HepG2 (cell line): ENCODE results near the gene BBOX1. TPM values are rescaled to one million over a fixed set of nuclear protein-coding genes. Genes with fewer than 3 reads are reported as not detected.

Source experiments
- ATAC-seq: fragments of 200-7000 bp; cut with Tn5 transposase; 3 replicates; pipeline ENCODE4 v1.9.1; 2020; ENCODE audit warnings: mild to moderate bottlenecking, moderate library complexity
- BruUV-seq: library from RNA; stranded (reverse); fragments of 400-500 nt; replicated peaks from 2 replicates; lab custom pipeline; 2021; lab: Mats Ljungman, UMichigan
- CTCF ChIA-PET: fragments of 300-600 bp; formaldehyde crosslinking; extraction: SDS; loops from one replicate; lab custom pipeline; 2021; ENCODE audit warnings: low total read pairs, inconsistent platforms, low intra/inter-chr PET ratio; lab: Yijun Ruan, JAX
- POLR2A ChIA-PET: fragments of 350-600 bp; sonication (Branson Sonifier 250); formaldehyde crosslinking; loops from one replicate; lab custom pipeline; 2020; ENCODE audit warnings: antibody characterized with exemption, inconsistent platforms; lab: Yijun Ruan, JAX
- DNase-seq: peaks from one replicate; pipeline ENCODE4 v3.0.0-alpha.2; 2015; ENCODE audit warnings: low spot score
- FAIRE-seq: peaks from 3 replicates; lab custom pipeline; 2011; peaks lifted over from hg19 to GRCh38; lab: Jason Lieb, UNC
- H2AFZ ChIP-seq: one replicate; pipeline ENCODE4 v1.6.1; 2011; ENCODE audit warnings: low read length, inconsistent platforms
- H3K27ac ChIP-seq: fragments of 300-600 bp; 3 replicates; pipeline ENCODE4 v1.8.0; 2011; ENCODE audit warnings: mixed run types, mild to moderate bottlenecking, mixed read lengths, low read length, inconsistent platforms; ENCODE audit not compliant: insufficient read depth; ENCODE audit errors: extremely low read length
- H3K27me3 ChIP-seq, 2 experiments: fragments of 200-600 bp in 1 of 2; 2 replicates in 1 of 2; 3 replicates in 1 of 2; pipeline versions ENCODE4 v1.6.0 to v1.8.0; 2011; ENCODE audit warnings: low read length in 2 of 2, mild to moderate bottlenecking in 2 of 2, moderate library complexity in 2 of 2, inconsistent platforms in 1 of 2; ENCODE audit not compliant: insufficient read depth in 2 of 2, control insufficient read depth in 1 of 2
- H3K36me3 ChIP-seq, 2 experiments: fragments of 200-600 bp in 1 of 2; replicated peaks in 1 of 2; 2 replicates in 1 of 2; 3 replicates in 1 of 2; pipeline versions ENCODE4 v1.5.1 to v1.8.0; 2011; ENCODE audit warnings: low read length in 2 of 2, inconsistent platforms in 1 of 2; ENCODE audit not compliant: insufficient read depth in 2 of 2, control insufficient read depth in 1 of 2
- H3K4me1 ChIP-seq: 2 replicates; pipeline ENCODE4 v1.5.1; 2012; ENCODE audit warnings: low read length, inconsistent platforms; ENCODE audit not compliant: insufficient read depth
- H3K4me2 ChIP-seq: 2 replicates; pipeline ENCODE4 v1.6.0; 2011; ENCODE audit warnings: low read depth, low read length, inconsistent platforms
- H3K4me3 ChIP-seq, 3 experiments: fragments of 200-600 bp in 1 of 3; sonication (generic), shearing (Covaris generic) in 1 of 3; replicated peaks in 1 of 3; 2 replicates each; pipeline ENCODE4 v1.5.1; 2011 to 2016; ENCODE audit warnings: low read length in 3 of 3, inconsistent platforms in 2 of 3, low read depth in 2 of 3, mild to moderate bottlenecking in 2 of 3, control low read depth in 1 of 3, mixed read lengths in 1 of 3; ENCODE audit not compliant: insufficient read depth in 1 of 3
- H3K79me2 ChIP-seq: one replicate; pipeline ENCODE4 v1.6.1; 2011; ENCODE audit warnings: low read length, inconsistent platforms; ENCODE audit not compliant: insufficient read depth
- H3K9ac ChIP-seq: 2 replicates; pipeline ENCODE4 v1.6.0; 2011; ENCODE audit warnings: mild to moderate bottlenecking, low read depth, low read length, inconsistent platforms; ENCODE audit not compliant: insufficient read depth
- H3K9me3 ChIP-seq: 2 replicates; pipeline ENCODE4 v1.5.1; 2012; ENCODE audit warnings: mild to moderate bottlenecking, low read length
- H4K20me1 ChIP-seq: 2 replicates; pipeline ENCODE4 v1.6.0; 2011; ENCODE audit warnings: inconsistent platforms, mild to moderate bottlenecking, low read length, moderate library complexity; ENCODE audit not compliant: insufficient read depth
- DPF2 ChIP-seq: sonication (generic); formaldehyde crosslinking; IDR thresholded peaks from 2 replicates; pipeline ENCODE4 v1.4.0; 2020; ENCODE audit warnings: mild to moderate bottlenecking, low read depth, missing genetic modification reagents, borderline replicate concordance
- MXD3 ChIP-seq: IDR thresholded peaks from 2 replicates; pipeline ENCODE4 v1.6.1; 2016; ENCODE audit warnings: mild to moderate bottlenecking, missing biosample characterization, missing genetic modification reagents
- NFIC ChIP-seq: IDR thresholded peaks from 2 replicates; pipeline ENCODE4 v1.6.1; 2012; ENCODE audit warnings: mild to moderate bottlenecking, low read length, inconsistent platforms
- ZFP36L1 ChIP-seq: sonication (generic); formaldehyde crosslinking; IDR thresholded peaks from 2 replicates; pipeline ENCODE4 v1.8.0; 2022; ENCODE audit warnings: mild to moderate bottlenecking, missing genetic modification reagents, moderate library complexity
- ZNF12 ChIP-seq: sonication (generic); formaldehyde crosslinking; IDR thresholded peaks from 2 replicates; pipeline ENCODE4 v1.5.0; 2020; ENCODE audit warnings: missing genetic modification reagents
- ZNF281 ChIP-seq: sonication (generic); formaldehyde crosslinking; IDR thresholded peaks from 2 replicates; pipeline ENCODE4 v1.4.0; 2020; ENCODE audit warnings: missing genetic modification reagents, borderline replicate concordance
- ZNF460 ChIP-seq: sonication (generic); formaldehyde crosslinking; IDR thresholded peaks from 2 replicates; pipeline ENCODE4 v1.5.1; 2020; ENCODE audit warnings: missing genetic modification reagents, mild to moderate bottlenecking, borderline replicate concordance
- ZNF510 ChIP-seq: sonication (generic); formaldehyde crosslinking; IDR thresholded peaks from 2 replicates; pipeline ENCODE4 v1.4.0; 2020; ENCODE audit warnings: low read depth, mild to moderate bottlenecking, missing genetic modification reagents
- ZNF556 ChIP-seq: sonication (generic); formaldehyde crosslinking; IDR thresholded peaks from 2 replicates; pipeline ENCODE4 v1.4.0; 2020; ENCODE audit warnings: mild to moderate bottlenecking, missing genetic modification reagents, borderline replicate concordance
- ZNF639 ChIP-seq: conservative IDR thresholded peaks from 2 replicates; pipeline ENCODE4 v1.6.1; 2018; ENCODE audit warnings: missing genetic modification reagents
- ZNF687 ChIP-seq: sonication (generic); formaldehyde crosslinking; IDR thresholded peaks from 2 replicates; pipeline ENCODE4 v1.5.1; 2020; ENCODE audit warnings: mild to moderate bottlenecking, missing genetic modification reagents, moderate library complexity
- ZNF691 ChIP-seq: sonication (generic); formaldehyde crosslinking; IDR thresholded peaks from 2 replicates; pipeline ENCODE4 v1.4.0; 2020; ENCODE audit warnings: missing genetic modification reagents, low read depth, mild to moderate bottlenecking, borderline replicate concordance
- ZNF749 ChIP-seq: sonication (generic); formaldehyde crosslinking; IDR thresholded peaks from 2 replicates; pipeline ENCODE4 v1.8.0; 2022; ENCODE audit warnings: mild to moderate bottlenecking, missing genetic modification reagents, moderate library complexity, borderline replicate concordance
- in situ Hi-C: cut with HindIII; loops from 2 replicates; pipeline ENCODE4 v1.10.0; 2017; ENCODE audit warnings: low pct_unique_long_range_greater_than_20kb; ENCODE audit not compliant: extremely low pct_ligation_motif_present
- intact Hi-C: fragments of 100-400 bp; cut with micrococcal nuclease; formaldehyde crosslinking; loops from one replicate; pipeline ENCODE4 v1.10.0; 2022; ENCODE audit not compliant: unreplicated experiment
- polyA plus RNA-seq, 8 experiments: library from polyadenylated mRNA; depleted of rRNA in 3 of 8; stranded (reverse) in 7 of 8; unstranded in 1 of 8; fragments of >200 nt; fragmentation: Illumina TruSeq in 4 of 8; extraction: Trizol in 4 of 8; gene quantifications; 2 replicates each; pipeline versions ENCODE4 v1.2.1 to v1.2.3, GENCODE V29; 2011 to 2016; ENCODE audit warnings: low read depth in 4 of 8, missing spikeins in 1 of 8, mixed read lengths in 1 of 8; ENCODE audit not compliant: insufficient read depth in 1 of 8
- total RNA-seq, 5 experiments: library from RNA; depleted of rRNA; stranded (reverse); fragments of >200 nt; fragmentation: Illumina TruSeq; extraction: Trizol; gene quantifications; 2 replicates each; pipeline ENCODE4 v1.2.3, GENCODE V29; 2016; ENCODE audit warnings: low read depth in 1 of 5
- TF ChIP-seq, protein P1 (sequence below): IDR thresholded peaks from 2 replicates; pipeline ENCODE4 v1.6.1; 2016

BBOX1 gene
- total and polyA plus RNA-seq, 2 of the 13 experiments (the other 11 are each of a cell fraction or from before 2014, with no cell fraction given), result not detected

GRCh38 chr11:27084518-27084917 is 43.9 kb downstream of the BBOX1 start:
- intact Hi-C loops (no loop called here), in situ Hi-C loops (no loop called here)
- FAIRE-seq (no peak), ATAC-seq (no peak), DNase-seq (no peak)
- Histone ChIP-seq H3K9ac (no peak overlapping the region), H3K4me3 (no peak overlapping the region), H2AFZ (no peak overlapping the region), H3K79me2 (no peaks in the 10 kb centered on the region), H3K27me3 (no peaks in the 10 kb centered on the region), H3K9me3 (no peaks in the 10 kb centered on the region), H4K20me1 (no peaks in the 10 kb centered on the region), H3K4me2 (no peak overlapping the region), H3K36me3 (no peaks in the 10 kb centered on the region), H3K4me1 (no peaks in the 10 kb centered on the region), H3K27ac (no peak overlapping the region)
- ChIA-PET CTCF (no interaction called here), POLR2A (no interaction called here)
- no TSS peak for BruUV-seq
- TF ChIP-seq ZNF510 (CRISPR knock-in tag) (no peak), ZNF281 (CRISPR knock-in tag) (no peak), NFIC (no peak), ZNF691 (no peak), ZNF460 (CRISPR knock-in tag) (no peak), DPF2 (CRISPR knock-in tag) (no peak), ZNF749 (CRISPR knock-in tag) (no peak), ZNF639 (CRISPR knock-in tag) (no peak), ZNF687 (CRISPR knock-in tag) (no peak), MXD3 (CRISPR knock-in tag) (no peak), ZFP36L1 (CRISPR knock-in tag) (no peak), ZNF556 (CRISPR knock-in tag) (no peak), ZNF12 (CRISPR knock-in tag) (no peak)
- TF ChIP-seq, protein P1, sequence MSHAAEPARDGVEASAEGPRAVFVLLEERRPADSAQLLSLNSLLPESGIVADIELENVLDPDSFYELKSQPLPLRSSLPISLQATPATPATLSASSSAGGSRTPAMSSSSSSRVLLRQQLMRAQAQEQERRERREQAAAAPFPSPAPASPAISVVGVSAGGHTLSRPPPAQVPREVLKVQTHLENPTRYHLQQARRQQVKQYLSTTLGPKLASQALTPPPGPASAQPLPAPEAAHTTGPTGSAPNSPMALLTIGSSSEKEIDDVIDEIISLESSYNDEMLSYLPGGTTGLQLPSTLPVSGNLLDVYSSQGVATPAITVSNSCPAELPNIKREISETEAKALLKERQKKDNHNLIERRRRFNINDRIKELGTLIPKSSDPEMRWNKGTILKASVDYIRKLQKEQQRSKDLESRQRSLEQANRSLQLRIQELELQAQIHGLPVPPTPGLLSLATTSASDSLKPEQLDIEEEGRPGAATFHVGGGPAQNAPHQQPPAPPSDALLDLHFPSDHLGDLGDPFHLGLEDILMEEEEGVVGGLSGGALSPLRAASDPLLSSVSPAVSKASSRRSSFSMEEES, result no peak
